ENCODE data around the gene WDR27. TPM values are rescaled to one million over a fixed set of nuclear protein-coding genes. Genes with fewer than 3 reads are reported as not detected.

The WDR27 gene
- total RNA-seq, 3 donors from 2014 or later: 21.3 to 68.6 (median 56.4) TPM

- intact Hi-C loops (cut with DNase I; ENCODE audit: low total_unique reads): no loop called here
- DNase-seq (ENCODE audit: low spot score in 2 of 2): no peak
- Histone ChIP-seq H3K36me3 (no peaks in the 10 kb centered on the region), H3K4me1 (no peaks in the 10 kb centered on the region), H3K27ac (no peak overlapping the region), H3K4me3 (no peak overlapping the region), H3K9me3 (no peaks in the 10 kb centered on the region), H3K27me3 (no peaks in the 10 kb centered on the region)
- no peak for TF ChIP-seq CTCF (IDR thresholded peaks at IDR 0.05)
- TF ChIP-seq POLR2A (IDR thresholded peaks at IDR 0.05): no peak
- TF ChIP-seq POLR2AphosphoS5 (IDR thresholded peaks at IDR 0.05): no peak
These were observed 193.4 kb downstream of the WDR27 start for GRCh38 chr6:169508452-169508851.

GRCh38 chr6:169503422-169504152 lies 198.2 kb downstream of the WDR27 start:
- peak overlapping the region; percentile 36 to 48 for H3K27ac ChIP-seq
- H3K4me3 ChIP-seq: no peak overlapping the region
- TF ChIP-seq CTCF (IDR thresholded peaks at IDR 0.05) (no peak), POLR2AphosphoS5 (IDR thresholded peaks at IDR 0.05) (no peak), POLR2A (IDR thresholded peaks at IDR 0.05) (no peak)
- no peaks in the 10 kb centered on the region for H3K4me1 ChIP-seq
- no peaks in the 10 kb centered on the region for H3K36me3 ChIP-seq
- intact Hi-C loops (cut with DNase I; ENCODE audit: low total_unique reads): no loop called here
- no peaks in the 10 kb centered on the region for H3K9me3 ChIP-seq
- no peak for DNase-seq (ENCODE audit: low spot score in 2 of 2)
- no peaks in the 10 kb centered on the region for H3K27me3 ChIP-seq

- peak overlapping the region in 1 of 2 donors; percentile 48 for H3K27ac ChIP-seq
These were observed 199.4 kb downstream of the WDR27 start for GRCh38 chr6:169502445-169502844.

GRCh38 chr6:169501777-169502313 lies 200.0 kb downstream of the WDR27 start:
- Histone ChIP-seq H3K4me3 (no peak overlapping the region), H3K27ac (no peak overlapping the region), H3K27me3 (no peaks in the 10 kb centered on the region), H3K4me1 (no peaks in the 10 kb centered on the region), H3K9me3 (no peaks in the 10 kb centered on the region), H3K36me3 (no peaks in the 10 kb centered on the region)
- intact Hi-C loops (cut with DNase I; ENCODE audit: low total_unique reads): no loop called here
- TF ChIP-seq CTCF (IDR thresholded peaks at IDR 0.05) (no peak), POLR2AphosphoS5 (IDR thresholded peaks at IDR 0.05) (no peak), POLR2A (IDR thresholded peaks at IDR 0.05) (no peak)
- DNase-seq (ENCODE audit: low spot score in 2 of 2): no peak

More at GRCh38 chr6:169502445-169502844, 199.4 kb downstream of the WDR27 start:
- Histone ChIP-seq H3K4me3 (no peak overlapping the region), H3K36me3 (no peaks in the 10 kb centered on the region), H3K27me3 (no peaks in the 10 kb centered on the region), H3K9me3 (no peaks in the 10 kb centered on the region), H3K4me1 (no peaks in the 10 kb centered on the region)
- no peak for DNase-seq (ENCODE audit: low spot score in 2 of 2)
- TF ChIP-seq POLR2A (IDR thresholded peaks at IDR 0.05): no peak
- no peak for TF ChIP-seq CTCF (IDR thresholded peaks at IDR 0.05)
- no peak for TF ChIP-seq POLR2AphosphoS5 (IDR thresholded peaks at IDR 0.05)
- intact Hi-C loops (cut with DNase I; ENCODE audit: low total_unique reads): no loop called here

- intact Hi-C loops (cut with DNase I; ENCODE audit: low total_unique reads): no loop called here
- no peak overlapping the region for H3K27ac ChIP-seq
- H3K36me3 ChIP-seq: no peaks in the 10 kb centered on the region
- no peaks in the 10 kb centered on the region for H3K27me3 ChIP-seq
- H3K9me3 ChIP-seq: no peaks in the 10 kb centered on the region
- no peaks in the 10 kb centered on the region for H3K4me1 ChIP-seq
- no peak overlapping the region for H3K4me3 ChIP-seq
- no peak for DNase-seq (ENCODE audit: low spot score in 2 of 2)
- TF ChIP-seq POLR2A (IDR thresholded peaks at IDR 0.05) (no peak), CTCF (IDR thresholded peaks at IDR 0.05) (no peak), POLR2AphosphoS5 (IDR thresholded peaks at IDR 0.05) (no peak)
These were observed 200.7 kb downstream of the WDR27 start for GRCh38 chr6:169501128-169501527.

Measured in breast epithelium (tissue), 4 donors.